GM19324 (cell line): Measurements from ENCODE around the gene FNBP1.
"Not testable (repeated sequence)": the region's sequence is repeated elsewhere in the genome, so short reads cannot be mapped to it uniquely, and the experiment has no call there.

ENCODE experiments used
- ATAC-seq: cut with Tn5 transposase; IDR thresholded peaks from one replicate; pipeline ENCODE4 v1.9.1; 2021; ENCODE audit warnings: mild to moderate bottlenecking, moderate library complexity; ENCODE audit not compliant: unreplicated experiment, low FRiP score

The FNBP1 gene

GRCh38 chr9:129996161-129996830 lies 46.7 kb downstream of the FNBP1 start:
- ATAC-seq: no peak

DNA sequence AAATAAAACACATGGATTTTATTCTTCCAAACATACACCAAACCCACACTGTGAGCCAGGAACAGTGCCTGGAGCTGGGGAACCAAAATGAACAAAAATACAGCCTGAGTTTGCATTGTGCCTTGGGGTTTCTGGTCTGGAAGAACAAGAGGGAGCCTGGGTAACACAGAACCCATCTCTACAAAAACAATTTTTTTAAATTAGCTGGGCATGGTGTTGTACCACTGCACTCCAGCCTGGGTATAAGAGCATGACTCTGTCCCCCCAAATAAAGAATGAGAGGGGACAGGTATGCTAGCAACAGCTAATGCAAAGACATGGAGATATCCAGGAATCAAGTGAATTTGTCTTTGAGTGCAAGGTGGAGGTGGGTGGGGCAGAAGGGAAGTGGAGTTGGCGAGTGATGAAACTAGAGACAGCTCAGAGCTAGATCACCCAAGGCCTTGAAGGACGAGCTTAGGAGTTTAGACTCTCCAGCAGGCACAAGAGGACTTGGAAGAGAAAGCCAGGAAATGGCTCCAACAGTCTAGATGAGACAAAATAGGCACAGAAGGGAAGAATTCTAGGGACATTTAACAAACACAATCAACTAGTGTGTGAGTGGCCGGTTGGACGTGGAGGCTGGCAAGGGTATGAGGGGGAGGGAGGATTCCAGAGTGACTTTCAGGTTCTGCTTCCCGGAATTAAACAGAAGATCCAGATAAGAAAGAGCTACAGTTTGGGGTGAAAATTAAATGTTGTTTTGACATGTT lies 47.4 kb downstream of the FNBP1 start:
- no peak for ATAC-seq

GRCh38 chr9:129994882-129995281 lies 48.1 kb downstream of the FNBP1 start:
- no peak for ATAC-seq

- ATAC-seq: not testable (repeated sequence)
Observed at GRCh38 chr9:129991139-129991538, 51.9 kb downstream of the FNBP1 start.

DNA sequence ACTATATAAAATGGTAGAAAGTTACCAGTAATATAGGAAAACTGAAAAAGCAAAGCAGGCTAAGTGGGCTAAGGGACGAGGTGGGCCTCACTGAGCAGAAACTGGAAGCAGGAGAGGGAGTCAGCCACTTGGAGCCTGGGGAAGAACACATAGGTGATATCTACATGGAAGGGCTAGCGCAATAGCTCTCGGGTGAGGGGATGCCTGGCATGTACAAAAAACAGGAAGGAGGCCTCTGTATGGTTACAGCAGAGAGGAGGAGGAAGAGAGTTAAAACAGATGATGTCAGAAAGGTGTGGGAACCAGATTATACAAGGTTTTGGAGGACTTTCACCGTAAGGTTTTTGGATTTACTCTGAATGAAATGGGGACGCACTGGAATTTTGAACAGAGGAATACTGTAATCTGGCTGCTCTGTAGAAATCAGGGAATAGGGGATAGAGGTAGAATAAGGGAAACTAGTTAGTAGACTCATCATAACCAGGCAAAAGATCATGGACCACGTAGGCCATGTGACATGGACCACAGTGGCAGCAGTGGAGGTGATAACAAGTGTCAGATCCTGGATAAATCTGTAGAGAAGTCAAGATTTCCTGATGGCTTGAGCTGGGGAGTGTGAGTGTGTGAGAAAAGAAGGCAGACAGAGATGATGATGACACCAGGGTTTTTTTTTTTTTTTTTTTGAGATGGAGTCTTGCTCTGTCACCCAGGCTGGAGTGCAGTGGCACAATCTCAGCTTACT lies 52.5 kb downstream of the FNBP1 start:
- ATAC-seq: no peak

- no peak for ATAC-seq
Observed at GRCh38 chr9:129989740-129990139, 53.2 kb downstream of the FNBP1 start.

DNA sequence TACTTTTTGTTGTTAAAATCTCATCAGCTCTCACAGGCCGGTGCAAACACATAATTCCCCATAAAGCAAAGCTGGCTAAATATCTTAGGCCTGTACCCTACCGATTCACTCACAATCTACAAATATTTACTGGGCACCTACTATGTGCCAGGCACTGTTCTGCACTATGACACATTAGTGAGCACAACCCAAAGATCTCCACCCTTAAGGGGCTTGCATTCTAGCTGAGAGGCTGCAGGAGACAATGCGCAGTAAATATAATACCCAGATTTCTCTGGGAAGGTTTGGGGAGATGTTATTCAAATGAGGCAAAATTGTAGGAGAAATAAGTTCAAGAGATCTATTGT lies 53.7 kb downstream of the FNBP1 start:
- no peak for ATAC-seq

DNA sequence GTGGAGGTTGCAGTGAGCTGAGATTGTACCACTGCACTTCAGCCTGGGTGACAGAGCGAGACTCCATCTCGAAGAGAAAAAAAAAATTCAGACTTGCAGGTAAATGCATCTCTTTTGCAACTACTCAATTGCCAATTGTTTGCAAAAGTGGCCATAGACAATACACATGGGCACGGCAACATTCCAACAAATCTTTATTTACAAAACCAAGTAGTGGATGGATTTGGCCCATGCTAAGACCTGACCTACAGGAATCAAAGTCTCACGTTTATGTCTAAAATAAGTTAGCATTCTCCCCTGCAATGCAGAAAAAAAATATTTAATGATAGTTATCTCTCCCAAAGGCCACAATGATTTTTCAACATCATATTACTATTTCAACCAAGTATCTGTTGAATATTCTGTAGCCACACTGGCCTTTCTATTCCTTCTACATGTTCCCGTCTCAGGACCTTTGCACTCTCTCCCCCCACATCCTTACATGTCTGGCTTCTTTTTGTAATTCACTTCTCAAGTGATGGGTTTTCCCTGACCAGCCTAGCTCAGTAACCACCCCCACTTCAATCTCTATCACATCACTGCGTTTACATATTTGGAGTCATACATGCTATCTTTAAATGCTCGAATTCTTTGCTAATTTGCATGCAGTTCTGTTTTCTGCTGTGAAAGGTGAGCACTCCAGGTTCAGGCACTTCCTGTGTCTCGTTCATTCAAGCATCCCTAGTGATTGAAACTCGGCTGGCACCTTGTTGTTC lies 54.2 kb downstream of the FNBP1 start:
- peak; percentile 63 for ATAC-seq

GRCh38 chr9:129987941-129988340 lies 55.0 kb downstream of the FNBP1 start:
- no peak for ATAC-seq

GRCh38 chr9:129987047-129987446 lies 55.9 kb downstream of the FNBP1 start:
- ATAC-seq: no peak

DNA sequence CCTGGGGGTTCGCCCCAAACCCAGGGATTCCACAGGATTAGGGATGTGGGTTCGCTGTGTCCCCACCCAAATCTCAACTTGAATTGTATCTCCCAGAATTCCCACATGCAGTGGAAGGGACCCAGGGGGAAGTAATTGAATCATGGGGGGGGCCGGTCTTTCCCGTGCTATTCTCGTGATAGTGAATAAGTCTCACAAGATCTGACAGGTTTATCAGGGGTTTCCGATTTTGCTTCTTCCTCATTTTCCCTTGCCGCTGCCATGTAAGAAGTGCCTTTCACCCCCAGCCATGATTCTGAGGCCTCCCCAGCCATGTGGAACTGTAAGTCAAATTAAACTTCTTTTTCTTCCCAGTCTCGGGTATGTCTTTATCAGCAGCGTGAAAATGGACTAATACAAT lies 58.4 kb downstream of the FNBP1 start:
- ATAC-seq: not testable (repeated sequence)

DNA sequence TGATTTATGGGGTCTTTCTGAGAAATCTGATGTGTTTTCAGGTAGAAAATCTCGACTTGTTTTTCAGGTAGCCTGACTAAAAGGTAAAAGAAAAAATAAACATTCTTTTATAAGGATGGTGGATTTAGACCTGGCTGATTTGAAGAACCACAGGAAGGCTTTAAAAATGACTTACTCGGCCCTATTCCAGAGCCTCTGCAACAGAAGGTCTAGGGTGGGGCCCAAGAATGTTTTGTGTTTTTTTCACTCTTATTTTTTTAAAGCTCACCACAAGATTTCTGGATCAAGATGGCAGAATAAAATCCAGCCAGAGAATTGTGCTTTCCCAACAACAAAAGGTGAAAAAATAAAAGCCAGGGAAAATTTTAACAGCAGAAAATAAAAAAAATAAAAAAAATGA lies 59.1 kb downstream of the FNBP1 start:
- ATAC-seq: no peak

GRCh38 chr9:129981180-129981907 lies 61.6 kb downstream of the FNBP1 start:
- no peak for ATAC-seq

- ATAC-seq: not testable (repeated sequence)
Observed at GRCh38 chr9:129980224-129980623, 62.8 kb downstream of the FNBP1 start.

DNA sequence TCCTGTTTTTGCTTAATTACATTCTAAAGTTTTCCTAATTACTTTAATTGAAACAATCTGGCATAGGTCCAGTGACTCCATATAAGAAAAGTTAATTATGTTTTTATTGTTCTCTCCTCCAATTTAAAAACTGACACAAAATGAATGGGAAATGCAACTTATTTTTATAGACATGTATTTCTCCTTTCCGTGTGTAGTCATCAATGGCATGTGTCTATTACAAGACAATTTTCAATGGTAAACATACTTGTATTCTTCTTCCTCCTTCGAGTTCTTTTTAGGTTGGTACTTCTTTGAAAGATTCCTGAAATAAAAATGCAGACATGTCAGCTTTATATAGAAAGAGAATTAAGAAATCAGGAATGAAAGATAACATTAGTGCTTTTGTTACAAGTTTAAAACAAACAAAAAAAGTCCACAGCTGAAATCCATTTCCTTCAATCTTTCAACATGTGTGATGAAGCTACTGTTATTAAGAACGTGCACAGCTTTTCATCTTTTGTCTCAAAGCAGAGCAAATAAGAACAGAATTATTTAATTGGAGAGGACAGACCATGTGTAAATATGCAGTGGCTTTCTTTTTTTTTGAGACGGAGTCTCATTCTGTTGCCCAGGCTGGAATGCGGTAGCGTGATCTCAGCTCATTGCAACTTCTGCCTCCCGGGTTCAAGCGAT lies 63.8 kb downstream of the FNBP1 start:
- ATAC-seq: no peak

DNA sequence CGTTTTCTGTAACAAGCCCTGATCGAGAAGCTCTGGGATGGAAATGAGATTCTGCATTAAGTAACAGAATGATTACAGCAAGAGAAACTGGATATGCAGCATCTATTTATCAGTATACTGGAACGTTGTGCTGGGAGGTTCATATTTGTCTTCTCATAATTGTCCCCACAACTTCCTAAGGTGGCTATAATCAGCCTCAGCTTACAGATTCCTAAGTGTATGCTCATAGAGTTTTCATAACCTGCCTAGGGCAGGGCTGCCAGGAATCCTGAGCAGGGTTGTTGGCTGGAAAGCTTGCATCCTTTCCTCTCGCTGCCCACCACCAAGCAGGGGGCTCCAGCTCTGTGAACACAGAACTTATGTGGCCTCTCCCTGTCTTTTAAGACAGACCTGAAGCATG lies 70.2 kb downstream of the FNBP1 start:
- ATAC-seq: no peak

DNA sequence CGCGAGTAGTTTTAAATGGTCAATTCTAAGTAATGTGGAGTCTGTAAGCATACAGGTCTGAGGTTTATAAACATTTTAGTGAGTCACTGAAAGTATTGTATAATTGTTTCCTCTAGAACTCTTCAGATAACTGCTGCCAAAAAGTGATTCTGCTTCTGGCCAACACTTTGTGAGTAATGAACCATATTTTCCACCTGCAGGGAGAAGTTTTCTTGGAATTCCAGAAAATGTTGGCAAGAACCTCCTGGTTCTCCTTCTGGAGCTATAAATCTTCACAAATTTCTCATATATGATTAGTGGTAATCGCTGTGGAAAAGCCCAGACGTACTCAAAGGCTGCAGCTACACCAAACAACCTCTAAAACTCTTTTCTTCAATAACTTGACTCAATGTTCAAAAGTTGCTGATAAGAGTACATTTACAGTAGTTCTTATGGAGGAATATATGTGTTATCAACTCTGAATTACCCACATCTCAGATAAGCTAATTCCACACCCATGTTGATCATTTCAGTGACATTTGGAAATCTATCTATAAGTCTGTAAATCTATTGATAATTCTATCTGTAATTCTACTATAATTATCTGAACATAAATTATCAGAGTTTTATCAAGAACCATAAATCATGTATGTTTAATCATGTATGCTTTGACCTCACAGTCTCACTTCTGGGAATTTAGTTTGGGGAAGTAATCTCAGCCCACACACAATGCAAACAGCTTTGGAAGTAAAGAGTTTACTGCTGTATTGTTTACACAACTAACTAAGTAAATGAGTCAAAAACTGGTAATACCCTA lies 74.1 kb downstream of the FNBP1 start:
- ATAC-seq: no peak

DNA sequence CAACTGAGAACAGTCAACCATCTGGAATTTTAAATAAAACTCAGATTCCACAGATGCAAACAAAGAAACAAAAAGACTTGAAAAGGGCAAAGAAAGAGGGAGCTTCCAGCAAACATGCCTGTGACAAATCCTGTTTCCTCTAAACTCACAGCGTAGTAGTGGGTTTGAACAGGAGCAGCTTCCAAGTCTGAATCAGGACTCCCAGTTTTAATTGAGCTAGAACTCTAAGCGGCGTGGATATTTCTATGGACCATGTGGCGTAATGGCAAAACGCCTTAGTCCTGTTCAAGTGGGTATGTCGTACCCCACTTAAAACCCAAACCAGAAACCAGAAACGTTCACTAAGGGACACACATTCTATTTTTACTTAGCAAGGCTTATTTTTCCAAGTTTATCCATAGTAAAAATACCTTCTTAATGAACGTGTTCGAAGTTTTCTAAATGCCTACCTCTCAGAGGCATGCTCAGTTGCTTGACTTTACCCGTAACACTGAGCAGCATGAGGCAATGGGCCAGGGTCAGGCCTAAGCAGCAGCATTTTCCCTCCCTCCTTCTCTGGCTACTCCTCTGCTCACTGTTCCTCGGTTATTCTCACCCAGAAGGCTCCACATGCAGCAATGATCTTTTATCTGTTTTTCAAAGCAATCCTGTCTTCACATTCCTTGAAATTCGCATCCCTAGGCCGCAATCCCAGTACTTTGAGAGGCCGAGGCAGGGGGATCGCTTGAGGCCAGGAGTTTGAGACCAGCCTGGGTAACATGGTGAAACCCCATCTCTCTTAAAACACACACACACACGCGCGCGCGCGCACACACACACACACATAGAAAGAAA lies 77.9 kb downstream of the FNBP1 start:
- ATAC-seq: no peak
